HK-2 (cell line): ENCODE measurements around the gene EEF1E1.

Experiments
- DNase-seq: peaks from one replicate; pipeline ENCODE4 v3.0.0-alpha.2; 2018; ENCODE audit not compliant: unreplicated experiment

EEF1E1 gene

GRCh38 chr6:8087870-8088754 lies 14.2 kb downstream of the EEF1E1 start:
- DNase-seq, result no peak

DNA sequence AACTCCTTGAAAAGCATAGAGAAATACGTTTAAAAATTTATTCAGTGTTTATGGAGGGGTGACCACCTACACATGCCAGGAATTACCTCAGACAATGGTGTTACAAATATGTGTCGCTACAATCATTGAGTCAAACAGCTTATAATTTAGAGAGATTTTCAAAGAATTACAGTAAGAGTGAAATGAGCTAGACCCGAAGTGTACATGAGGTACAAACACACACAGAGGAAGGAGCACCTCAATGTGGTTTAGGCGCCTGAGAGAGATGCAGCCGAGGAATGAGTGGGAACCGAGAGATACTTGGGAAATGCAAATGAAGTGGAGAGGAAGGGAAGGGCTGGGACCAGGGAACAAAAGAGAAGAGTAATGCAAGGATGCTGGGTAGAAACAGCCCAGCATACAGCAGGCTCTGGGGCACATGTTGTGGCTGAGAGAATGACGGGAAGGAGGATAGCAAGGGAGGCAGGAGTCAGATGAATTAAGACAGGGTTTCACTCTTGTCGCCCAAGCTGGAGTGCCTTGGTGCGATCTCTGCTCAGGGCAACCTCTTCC lies 15.5 kb downstream of the EEF1E1 start:
- DNase-seq, result no peak

DNA sequence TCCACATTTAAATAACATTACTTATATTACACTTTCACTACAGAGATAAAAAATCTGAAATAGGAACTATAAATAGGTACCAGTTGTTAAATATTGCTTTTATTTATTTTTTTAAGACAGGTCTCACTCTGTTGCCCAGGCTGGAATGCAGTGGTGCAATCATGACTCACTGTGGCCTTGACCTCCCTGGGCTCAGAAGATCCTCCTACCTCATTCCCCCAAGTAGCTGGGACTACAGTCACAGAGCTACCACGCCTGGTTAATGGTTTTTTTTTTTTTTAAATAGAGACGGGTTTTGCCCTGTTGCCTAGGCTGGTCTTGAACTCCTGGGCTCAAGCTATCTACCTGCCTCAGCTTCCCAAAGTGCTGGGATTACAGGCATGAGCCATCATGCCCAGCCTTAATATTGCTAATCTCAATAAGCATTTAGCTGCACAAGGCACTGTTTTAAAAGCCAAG lies 17.3 kb downstream of the EEF1E1 start:
- DNase-seq, result peak; percentile 71

DNA sequence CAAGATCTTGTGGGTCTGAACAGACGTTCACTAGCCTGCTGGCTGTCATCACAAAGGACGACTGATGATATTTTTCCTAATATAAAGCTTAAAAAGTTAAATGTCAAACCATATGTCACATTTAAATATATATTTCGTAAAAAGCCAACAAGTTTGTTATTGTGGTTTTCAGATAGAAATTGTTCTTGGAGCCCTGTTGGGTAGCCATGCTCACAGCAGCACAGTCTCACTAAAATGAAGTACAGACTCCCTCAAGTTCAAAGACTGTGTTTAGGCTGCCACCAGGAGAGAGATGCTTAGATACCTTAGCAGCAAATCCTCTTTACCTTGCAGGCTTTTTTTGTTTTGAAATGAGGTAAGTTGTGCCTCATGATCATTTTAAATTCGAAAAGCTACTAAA lies 17.8 kb downstream of the EEF1E1 start:
- no peak for DNase-seq

DNA sequence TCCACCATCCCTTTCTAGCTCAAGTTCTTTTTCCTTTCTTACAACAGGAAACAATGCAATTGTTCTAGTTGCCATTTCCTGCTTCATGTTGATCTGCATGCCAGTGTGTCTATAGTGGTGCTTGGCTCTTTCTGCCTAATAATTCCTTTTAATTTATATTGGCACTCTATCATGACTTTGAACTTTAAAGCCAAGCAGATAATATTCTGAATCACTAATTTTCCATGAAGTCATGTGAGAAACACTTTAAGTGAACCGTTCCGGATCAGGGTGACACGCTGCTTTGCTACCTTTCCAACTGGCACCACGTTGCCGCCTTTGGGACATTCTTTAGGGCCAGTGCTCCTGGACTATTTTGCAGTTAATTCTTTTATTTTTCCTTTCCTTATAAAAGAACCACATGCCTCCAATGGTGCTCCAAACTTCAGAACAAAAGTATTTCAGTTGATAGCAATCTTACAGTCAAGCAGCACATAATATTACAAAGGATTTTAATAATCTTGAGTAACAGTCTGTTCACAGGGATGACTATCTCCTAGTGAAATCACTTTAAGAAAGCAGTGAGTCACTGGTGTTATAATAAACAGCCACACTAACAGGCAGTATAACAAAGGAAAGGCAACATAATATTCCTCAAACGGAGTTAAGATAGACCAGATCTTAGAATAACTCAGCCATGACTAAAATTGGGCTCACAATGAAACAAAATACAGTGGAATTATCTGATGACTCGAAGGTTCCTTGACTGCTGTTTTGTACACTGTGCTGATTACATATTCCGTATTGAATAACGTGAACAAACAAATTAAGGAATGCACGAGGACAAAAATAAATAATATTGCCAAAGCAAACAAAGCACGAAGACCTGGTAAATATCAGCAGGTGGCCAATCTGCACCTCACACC lies 19.1 kb downstream of the EEF1E1 start:
- no peak for DNase-seq

GRCh38 chr6:8082572-8082953 lies 19.8 kb downstream of the EEF1E1 start:
- no peak for DNase-seq

GRCh38 chr6:8080362-8081151 lies 21.8 kb downstream of the EEF1E1 start:
- no peak for DNase-seq

DNA sequence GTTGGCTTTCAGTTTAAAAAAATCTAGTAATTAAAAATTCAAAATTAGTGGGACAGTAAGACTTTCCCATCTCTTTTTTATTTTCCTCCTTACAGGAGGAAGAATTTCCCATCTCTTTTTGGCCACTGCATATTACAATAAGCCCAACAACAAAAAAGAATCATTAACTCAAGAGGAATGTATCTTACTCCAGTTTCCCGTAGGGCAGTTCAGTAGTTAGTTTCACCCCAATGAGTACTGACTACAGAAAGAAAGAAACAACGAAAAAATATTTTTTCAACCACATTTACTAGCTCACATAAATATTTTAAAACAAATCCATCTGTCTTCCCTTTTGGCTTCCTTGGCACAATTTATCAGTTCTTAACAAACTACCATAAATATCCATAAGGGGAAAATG lies 23.2 kb downstream of the EEF1E1 start:
- no peak for DNase-seq

DNA sequence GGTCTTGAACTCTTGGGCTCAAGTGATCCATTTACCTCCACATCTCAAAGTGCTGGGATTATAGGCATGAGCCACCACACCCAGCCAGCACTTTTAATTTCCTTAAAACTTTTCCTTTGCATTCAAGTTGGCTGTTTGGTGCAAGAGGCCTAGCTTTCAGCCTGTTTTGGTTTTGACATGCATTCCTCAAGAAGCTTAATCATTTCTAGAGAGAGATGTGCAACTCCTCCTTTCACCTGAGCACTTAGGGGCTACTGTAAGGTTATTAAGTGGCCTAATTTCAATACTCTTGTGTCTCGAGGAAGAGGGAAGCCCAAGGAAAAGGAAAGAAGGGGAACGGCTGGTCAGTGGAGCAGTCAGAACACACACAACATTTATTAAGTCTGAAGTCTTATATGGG lies 24.4 kb downstream of the EEF1E1 start:
- DNase-seq, result no peak

DNA sequence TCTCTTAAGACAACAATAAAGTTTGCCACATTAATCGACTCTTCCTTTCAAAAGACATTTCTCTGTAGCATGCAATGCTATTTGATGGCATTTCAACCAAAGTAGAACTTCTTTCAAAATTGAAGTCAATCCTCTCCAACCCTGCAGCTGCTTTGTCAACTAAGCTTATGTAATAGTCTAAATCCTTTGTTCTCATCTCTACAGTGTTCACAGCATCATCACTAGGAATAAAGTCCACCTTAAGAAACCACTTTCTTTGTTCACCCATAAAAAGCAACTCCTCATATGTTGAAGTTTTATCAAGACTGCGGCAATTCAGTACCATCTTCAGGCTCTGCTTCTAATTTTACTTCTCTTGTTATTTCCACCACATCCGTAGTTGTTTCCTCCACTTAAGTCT lies 26.6 kb downstream of the EEF1E1 start:
- no peak for DNase-seq

DNA sequence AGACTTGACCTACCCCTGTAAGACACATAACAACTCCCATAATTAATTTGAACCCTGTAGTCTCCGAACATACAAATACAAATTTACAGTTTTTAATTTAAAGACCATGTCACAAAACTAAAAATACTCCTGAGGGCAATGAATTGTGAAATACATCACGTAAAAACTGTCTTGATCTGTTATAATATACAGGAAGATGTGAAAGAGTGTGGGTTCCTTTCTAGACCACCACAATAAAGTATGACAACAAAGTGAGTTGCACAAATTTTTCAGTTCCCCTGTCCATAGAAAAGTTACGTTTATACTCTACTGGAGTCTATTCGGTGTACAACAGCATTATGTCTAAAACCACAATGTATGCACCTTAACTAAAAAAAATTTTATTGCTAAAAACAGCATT lies 27.2 kb downstream of the EEF1E1 start:
- no peak for DNase-seq

DNA sequence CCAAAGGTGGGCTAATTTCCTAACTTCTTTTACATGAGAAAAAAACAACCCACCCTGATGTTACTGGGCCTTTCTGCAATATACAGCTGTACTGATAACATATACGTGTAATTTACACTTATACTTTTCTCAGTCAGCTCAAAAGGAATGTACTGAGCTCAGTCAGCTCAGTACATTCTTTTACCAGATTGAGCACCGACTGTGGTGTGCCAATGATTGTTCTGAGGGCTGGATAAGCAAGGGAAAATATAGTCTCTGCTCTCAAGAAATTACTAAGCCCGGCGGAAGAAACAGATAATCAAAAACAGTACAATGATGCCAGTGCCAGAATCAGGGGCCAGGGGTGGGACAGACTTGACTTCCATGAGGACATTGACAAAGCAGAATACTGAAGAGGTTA lies 28.1 kb downstream of the EEF1E1 start:
- no peak for DNase-seq

- no peak for DNase-seq
Measured at GRCh38 chr6:8073758-8074157, 28.6 kb downstream of the EEF1E1 start.

- DNase-seq, result no peak
Measured at GRCh38 chr6:8070718-8071117, 31.6 kb downstream of the EEF1E1 start.

- DNase-seq, result no peak
Measured at GRCh38 chr6:8069631-8070284, 32.6 kb downstream of the EEF1E1 start.

- no peak for DNase-seq
Measured at GRCh38 chr6:8069151-8069550, 33.2 kb downstream of the EEF1E1 start.

- no peak for DNase-seq
Measured at GRCh38 chr6:8066108-8066507, 36.2 kb downstream of the EEF1E1 start.

GRCh38 chr6:8065519-8065911 lies 36.8 kb downstream of the EEF1E1 start:
- DNase-seq, result no peak

- no peak for DNase-seq
Measured at GRCh38 chr6:8064638-8065518, 37.5 kb downstream of the EEF1E1 start.
